HCT116 (cell line): Measurements from ENCODE around the gene EGF. TPM values are rescaled to one million over a fixed set of nuclear protein-coding genes. Genes with fewer than 3 reads are reported as not detected.

Experiments used
- ATAC-seq: fragments of 200-7000 bp; cut with Tn5 transposase; 2 replicates; pipeline ENCODE4 v1.9.1; 2020; ENCODE audit warnings: mild to moderate bottlenecking, moderate library complexity
- Bru-seq: library from RNA; stranded (reverse); fragments of 400-500 nt; gene quantifications from one replicate; lab custom pipeline; 2021; lab: Mats Ljungman, UMichigan
- BruChase-seq, 2 experiments: library from RNA; stranded (reverse); fragments of 400-500 nt; gene quantifications; one replicate each; lab custom pipeline; 2021; lab: Mats Ljungman, UMichigan
- BruUV-seq: library from RNA; stranded (reverse); fragments of 400-500 nt; replicated peaks from 2 replicates; lab custom pipeline; 2021; lab: Mats Ljungman, UMichigan
- CTCF ChIA-PET: fragments of 300-600 bp; sonication (Branson Sonifier 250); formaldehyde crosslinking; loops from one replicate; lab custom pipeline; 2021; ENCODE audit warnings: antibody characterized with exemption; lab: Charles Lee
- POLR2A ChIA-PET: fragments of 300-600, 350-600 bp; sonication (Branson Sonifier 250); formaldehyde crosslinking; loops from one replicate; lab custom pipeline; 2021; ENCODE audit warnings: antibody characterized with exemption; lab: Charles Lee
- RAD21 ChIA-PET, 2 experiments: fragments of 300-600 bp; sonication (Branson Sonifier 250); formaldehyde crosslinking; loops; one replicate each; lab custom pipeline; 2023; ENCODE audit warnings: low total read pairs in 2 of 2; ENCODE audit not compliant: uncharacterized antibody in 2 of 2, unreplicated experiment in 2 of 2, low non-redundant PET in 1 of 2; lab: Charles Lee
- DNase-seq: peaks from one replicate; pipeline ENCODE4 v3.0.0-alpha.2; 2010; ENCODE audit warnings: low read depth, low spot score
- H2AFZ ChIP-seq: fragments of 200-600 bp; shearing (Covaris generic), sonication (generic); 2 replicates; pipeline ENCODE4 v1.6.1; 2017; ENCODE audit warnings: low read depth, mixed run types, mixed read lengths, antibody characterized with exemption, low read length; ENCODE audit not compliant: poor library complexity, severe bottlenecking
- H3K27ac ChIP-seq: 2 replicates; pipeline ENCODE4 v1.5.1; 2012; ENCODE audit warnings: low read depth, low read length
- H3K27me3 ChIP-seq: fragments of 200-600 bp; sonication (generic); 2 replicates; pipeline ENCODE4 v1.6.1; 2016; ENCODE audit warnings: mixed run types, low read length, mixed read lengths; ENCODE audit not compliant: insufficient read depth
- H3K36me3 ChIP-seq, 2 experiments: fragments of 200-500 bp in 1 of 2; fragments of 200-600 bp in 1 of 2; sonication (Bioruptor generic) in 1 of 2; sonication (generic) in 1 of 2; 2 replicates each; pipeline versions ENCODE4 v1.5.1 to v1.6.1; 2014 to 2016; ENCODE audit warnings: low read length in 2 of 2, inconsistent platforms in 1 of 2, mixed read lengths in 1 of 2, mixed run types in 1 of 2; ENCODE audit not compliant: insufficient read depth in 2 of 2, control insufficient read depth in 1 of 2
- H3K4me1 ChIP-seq, 2 experiments: fragments of 200-600 bp in 1 of 2; sonication (generic) in 1 of 2; 2 replicates each; pipeline versions ENCODE4 v1.5.1 to v1.6.1; 2012 to 2017; ENCODE audit warnings: low read length in 2 of 2, inconsistent platforms in 1 of 2, mild to moderate bottlenecking in 1 of 2, mixed read lengths in 1 of 2, mixed run types in 1 of 2, moderate library complexity in 1 of 2; ENCODE audit not compliant: insufficient read depth in 2 of 2, control insufficient read depth in 1 of 2
- H3K4me2 ChIP-seq: fragments of 200-600 bp; sonication (generic); 2 replicates; pipeline ENCODE4 v1.6.1; 2017; ENCODE audit warnings: mixed run types, low read length, mixed read lengths
- H3K4me3 ChIP-seq, 2 experiments: fragments of 200-600 bp in 1 of 2; sonication (generic) in 1 of 2; replicated peaks in 1 of 2; 2 replicates each; pipeline ENCODE4 v1.5.1; 2011 to 2016; ENCODE audit warnings: low read length in 2 of 2, control low read depth in 1 of 2, low read depth in 1 of 2, mild to moderate bottlenecking in 1 of 2, mixed read lengths in 1 of 2, mixed run types in 1 of 2
- H3K79me2 ChIP-seq: fragments of 200-600 bp; sonication (generic); 2 replicates; pipeline ENCODE4 v1.6.1; 2017; ENCODE audit warnings: mild to moderate bottlenecking, mixed run types, low read length, moderate library complexity, mixed read lengths; ENCODE audit not compliant: insufficient read depth
- H3K9ac ChIP-seq: fragments of 200-600 bp; sonication (generic); 2 replicates; pipeline ENCODE4 v1.6.1; 2016; ENCODE audit warnings: low read length, mixed read lengths
- H3K9me2 ChIP-seq: fragments of 200-600 bp; sonication (generic), shearing (Covaris generic); 2 replicates; pipeline ENCODE4 v1.6.1; 2017; ENCODE audit warnings: mixed run types, mild to moderate bottlenecking, moderate library complexity; ENCODE audit not compliant: insufficient read depth
- H3K9me3 ChIP-seq, 2 experiments: fragments of 200-500 bp in 1 of 2; fragments of 200-600 bp in 1 of 2; sonication (Bioruptor generic) in 1 of 2; sonication (generic) in 1 of 2; 2 replicates each; pipeline ENCODE4 v1.6.1; 2014 to 2017; ENCODE audit warnings: low read length in 2 of 2, mixed read lengths in 2 of 2, inconsistent platforms in 1 of 2, low read depth in 1 of 2, mild to moderate bottlenecking in 1 of 2, mixed run types in 1 of 2, moderate library complexity in 1 of 2; ENCODE audit not compliant: control insufficient read depth in 1 of 2, insufficient read depth in 1 of 2
- H4K20me1 ChIP-seq: fragments of 200-600 bp; sonication (generic), shearing (Covaris generic); 2 replicates; pipeline ENCODE4 v1.6.1; 2017; ENCODE audit warnings: mixed run types, mild to moderate bottlenecking, moderate library complexity; ENCODE audit not compliant: insufficient read depth
- CEBPB ChIP-seq: IDR thresholded peaks from 2 replicates; pipeline ENCODE4 v1.6.1; 2012; ENCODE audit warnings: low read depth
- EZH2 ChIP-seq: fragments of 200-600 bp; sonication (generic); IDR thresholded peaks from 2 replicates; pipeline ENCODE4 v1.6.1; 2017; ENCODE audit warnings: antibody characterized with exemption, mixed run types
- RAD21 ChIP-seq: IDR thresholded peaks from 2 replicates; pipeline ENCODE4 v1.6.1; 2012; ENCODE audit warnings: low read depth, mild to moderate bottlenecking
- ZBTB33 ChIP-seq: IDR thresholded peaks from 2 replicates; pipeline ENCODE4 v1.6.1; 2011; ENCODE audit warnings: mild to moderate bottlenecking, low read length, moderate library complexity; ENCODE audit not compliant: insufficient replicate concordance; ENCODE audit errors: extremely low read depth
- intact Hi-C: fragments of 100-400 bp; cut with micrococcal nuclease; formaldehyde crosslinking; loops from 2 replicates; pipeline ENCODE4 v1.10.0; 2022
- long read RNA-seq: library from polyadenylated mRNA; unstranded; transcript quantifications from one replicate; pipeline ENCODE4 v2.0.0, GENCODE V29; 2021; ENCODE audit not compliant: unreplicated experiment
- polyA plus RNA-seq: library from polyadenylated mRNA; unstranded; fragments of >200 nt; gene quantifications from 2 replicates; pipeline ENCODE4 v1.2.1, GENCODE V29; 2012; ENCODE audit warnings: missing spikeins
- total RNA-seq: library from RNA; stranded (reverse); gene quantifications from one replicate; pipeline ENCODE4 v1.2.1, GENCODE V29; 2021; ENCODE audit not compliant: unreplicated experiment
- TF ChIP-seq, protein P1 (sequence below): IDR thresholded peaks from 2 replicates; pipeline ENCODE4 v1.6.1; 2012; ENCODE audit warnings: low read depth

EGF gene
- total RNA-seq (0.57 TPM), Bru-seq, nascent RNA (percentile 19 among the genes with signal in this experiment), BruChase-seq, experiment 1, labeled RNA remaining after a 6-hour chase (percentile 18 among the genes with signal in this experiment), BruChase-seq, experiment 2, labeled RNA remaining after a 2-hour chase (percentile 23 among the genes with signal in this experiment)
- 0.46 and 0.62 TPM in 2 replicates for polyA plus RNA-seq
- long read RNA-seq, result 0 reads

DNA sequence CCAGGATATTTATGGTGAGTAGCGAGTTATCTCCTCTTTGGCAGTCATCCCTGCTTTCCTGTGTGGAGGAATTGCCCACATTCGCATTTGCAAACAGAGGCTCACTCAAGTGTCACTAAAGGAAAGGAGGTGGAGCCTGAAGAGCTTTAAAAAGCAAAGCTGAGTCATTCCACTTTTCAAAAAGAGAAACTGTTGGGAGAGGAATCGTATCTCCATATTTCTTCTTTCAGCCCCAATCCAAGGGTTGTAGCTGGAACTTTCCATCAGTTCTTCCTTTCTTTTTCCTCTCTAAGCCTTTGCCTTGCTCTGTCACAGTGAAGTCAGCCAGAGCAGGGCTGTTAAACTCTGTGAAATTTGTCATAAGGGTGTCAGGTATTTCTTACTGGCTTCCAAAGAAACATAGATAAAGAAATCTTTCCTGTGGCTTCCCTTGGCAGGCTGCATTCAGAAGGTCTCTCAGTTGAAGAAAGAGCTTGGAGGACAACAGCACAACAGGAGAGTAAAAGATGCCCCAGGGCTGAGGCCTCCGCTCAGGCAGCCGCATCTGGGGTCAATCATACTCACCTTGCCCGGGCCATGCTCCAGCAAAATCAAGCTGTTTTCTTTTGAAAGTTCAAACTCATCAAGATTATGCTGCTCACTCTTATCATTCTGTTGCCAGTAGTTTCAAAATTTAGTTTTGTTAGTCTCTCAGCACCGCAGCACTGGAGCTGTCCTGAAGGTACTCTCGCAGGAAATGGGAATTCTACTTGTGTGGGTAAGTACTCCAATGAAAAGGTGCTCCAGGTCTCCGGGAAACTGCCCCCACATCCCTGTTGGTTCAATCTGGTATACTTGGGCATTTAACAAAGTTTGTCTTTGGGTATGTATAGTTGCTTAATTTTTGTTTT is at the start of gene EGF:
EGF (plus strand) TSS at position 178 of the 890 bp plus-strand sequence; CDS start at position 631, 453 bp downstream.
- ATAC-seq, result no peak
- RAD21 ChIA-PET, result no interaction called here
- no peaks in the 10 kb centered on the region for H4K20me1 ChIP-seq

More for the DNA sequence above, at the start of gene EGF:
- Histone ChIP-seq H3K9me2 (no peaks in the 10 kb centered on the region), H3K27ac (no peak within 1 kb of the TSS), H3K36me3 (no peaks in the 10 kb centered on the region), H3K4me3 (no peak within 1 kb of the TSS), H3K4me1 (peaks cover 4 to 8% of the 10 kb centered on the region in 2 experiments; a peak in 2 of 4 replicates), H3K9me3 (no peaks in the 10 kb centered on the region), H2AFZ (peak within 1 kb of the TSS; percentile 8), H3K79me2 (no peaks in the 10 kb centered on the region), H3K9ac (no peak within 1 kb of the TSS), H3K27me3 (no peaks in the 10 kb centered on the region), H3K4me2 (peak within 1 kb of the TSS; percentile 43)
- no TSS peak for BruUV-seq
- TF ChIP-seq CEBPB, result no peak
- TF ChIP-seq EZH2, result no peak
- TF ChIP-seq ZBTB33, result no peak
- no peak for TF ChIP-seq RAD21
- TF ChIP-seq, protein P1, sequence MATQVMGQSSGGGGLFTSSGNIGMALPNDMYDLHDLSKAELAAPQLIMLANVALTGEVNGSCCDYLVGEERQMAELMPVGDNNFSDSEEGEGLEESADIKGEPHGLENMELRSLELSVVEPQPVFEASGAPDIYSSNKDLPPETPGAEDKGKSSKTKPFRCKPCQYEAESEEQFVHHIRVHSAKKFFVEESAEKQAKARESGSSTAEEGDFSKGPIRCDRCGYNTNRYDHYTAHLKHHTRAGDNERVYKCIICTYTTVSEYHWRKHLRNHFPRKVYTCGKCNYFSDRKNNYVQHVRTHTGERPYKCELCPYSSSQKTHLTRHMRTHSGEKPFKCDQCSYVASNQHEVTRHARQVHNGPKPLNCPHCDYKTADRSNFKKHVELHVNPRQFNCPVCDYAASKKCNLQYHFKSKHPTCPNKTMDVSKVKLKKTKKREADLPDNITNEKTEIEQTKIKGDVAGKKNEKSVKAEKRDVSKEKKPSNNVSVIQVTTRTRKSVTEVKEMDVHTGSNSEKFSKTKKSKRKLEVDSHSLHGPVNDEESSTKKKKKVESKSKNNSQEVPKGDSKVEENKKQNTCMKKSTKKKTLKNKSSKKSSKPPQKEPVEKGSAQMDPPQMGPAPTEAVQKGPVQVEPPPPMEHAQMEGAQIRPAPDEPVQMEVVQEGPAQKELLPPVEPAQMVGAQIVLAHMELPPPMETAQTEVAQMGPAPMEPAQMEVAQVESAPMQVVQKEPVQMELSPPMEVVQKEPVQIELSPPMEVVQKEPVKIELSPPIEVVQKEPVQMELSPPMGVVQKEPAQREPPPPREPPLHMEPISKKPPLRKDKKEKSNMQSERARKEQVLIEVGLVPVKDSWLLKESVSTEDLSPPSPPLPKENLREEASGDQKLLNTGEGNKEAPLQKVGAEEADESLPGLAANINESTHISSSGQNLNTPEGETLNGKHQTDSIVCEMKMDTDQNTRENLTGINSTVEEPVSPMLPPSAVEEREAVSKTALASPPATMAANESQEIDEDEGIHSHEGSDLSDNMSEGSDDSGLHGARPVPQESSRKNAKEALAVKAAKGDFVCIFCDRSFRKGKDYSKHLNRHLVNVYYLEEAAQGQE, result no peak
- intact Hi-C loops, result no loop called here
- CTCF ChIA-PET, result no interaction called here
- no peak for DNase-seq
- POLR2A ChIA-PET, result no interaction called here
